ENCODE data around the gene FADS2.

DNA sequence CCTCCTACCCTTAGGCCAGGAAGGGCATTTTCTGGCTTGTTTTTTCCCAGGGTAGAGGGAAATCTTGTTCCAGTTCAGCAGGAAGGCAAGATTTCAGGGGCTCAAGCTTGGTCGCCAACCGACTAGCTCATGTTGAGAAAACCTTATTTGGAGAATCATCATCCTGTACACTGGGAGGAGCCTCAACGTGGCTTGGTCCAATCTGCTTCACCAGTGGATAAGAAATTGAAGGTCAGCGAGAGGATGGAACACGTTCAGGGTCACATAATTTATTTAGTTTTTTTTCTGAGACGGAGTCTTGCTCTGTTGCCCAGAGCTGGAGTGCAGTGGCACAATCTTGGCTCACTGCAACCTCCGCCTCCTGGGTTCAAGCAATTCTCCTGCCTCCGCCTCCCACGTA is 20.5 kb downstream of the FADS2 start:
- no peak for TF ChIP-seq RNF2 (IDR thresholded peaks at IDR 0.05; ENCODE audit: borderline replicate concordance, low read depth)
- TF ChIP-seq, protein P1, sequence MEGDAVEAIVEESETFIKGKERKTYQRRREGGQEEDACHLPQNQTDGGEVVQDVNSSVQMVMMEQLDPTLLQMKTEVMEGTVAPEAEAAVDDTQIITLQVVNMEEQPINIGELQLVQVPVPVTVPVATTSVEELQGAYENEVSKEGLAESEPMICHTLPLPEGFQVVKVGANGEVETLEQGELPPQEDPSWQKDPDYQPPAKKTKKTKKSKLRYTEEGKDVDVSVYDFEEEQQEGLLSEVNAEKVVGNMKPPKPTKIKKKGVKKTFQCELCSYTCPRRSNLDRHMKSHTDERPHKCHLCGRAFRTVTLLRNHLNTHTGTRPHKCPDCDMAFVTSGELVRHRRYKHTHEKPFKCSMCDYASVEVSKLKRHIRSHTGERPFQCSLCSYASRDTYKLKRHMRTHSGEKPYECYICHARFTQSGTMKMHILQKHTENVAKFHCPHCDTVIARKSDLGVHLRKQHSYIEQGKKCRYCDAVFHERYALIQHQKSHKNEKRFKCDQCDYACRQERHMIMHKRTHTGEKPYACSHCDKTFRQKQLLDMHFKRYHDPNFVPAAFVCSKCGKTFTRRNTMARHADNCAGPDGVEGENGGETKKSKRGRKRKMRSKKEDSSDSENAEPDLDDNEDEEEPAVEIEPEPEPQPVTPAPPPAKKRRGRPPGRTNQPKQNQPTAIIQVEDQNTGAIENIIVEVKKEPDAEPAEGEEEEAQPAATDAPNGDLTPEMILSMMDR (IDR thresholded peaks at IDR 0.05), result no peak
- no peak for TF ChIP-seq JUNB (IDR thresholded peaks at IDR 0.05)
- TF ChIP-seq RAD21 (conservative IDR thresholded peaks at IDR 0.05 in 1 of 2, IDR thresholded peaks at IDR 0.05 in 1 of 2), result no peak
- no peak for TF ChIP-seq JUN (IDR thresholded peaks at IDR 0.05)
- TF ChIP-seq HOXA7 (CRISPR knock-in tag; IDR thresholded peaks at IDR 0.05), result no peak
- no peak for TF ChIP-seq POLR2A (IDR thresholded peaks at IDR 0.05; ENCODE audit: low read length)
- TF ChIP-seq EP300 (IDR thresholded peaks at IDR 0.05), result no peak
- TF ChIP-seq, protein P2, sequence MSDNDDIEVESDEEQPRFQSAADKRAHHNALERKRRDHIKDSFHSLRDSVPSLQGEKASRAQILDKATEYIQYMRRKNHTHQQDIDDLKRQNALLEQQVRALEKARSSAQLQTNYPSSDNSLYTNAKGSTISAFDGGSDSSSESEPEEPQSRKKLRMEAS (IDR thresholded peaks at IDR 0.05), result no peak
- no peak for TF ChIP-seq MYC (IDR thresholded peaks at IDR 0.05; ENCODE audit: borderline replicate concordance, low read length)
- TF ChIP-seq POLR2AphosphoS2 (conservative IDR thresholded peaks at IDR 0.05; ENCODE audit: low read length), result no peak
- TF ChIP-seq HEYL (CRISPR knock-in tag; IDR thresholded peaks at IDR 0.05), result no peak
- TF ChIP-seq CEBPB (IDR thresholded peaks at IDR 0.05), result no peak

All from A549 (cell line).